ENCODE results near the gene COL23A1. TPM values are rescaled to one million over a fixed set of nuclear protein-coding genes. Genes with fewer than 3 reads are reported as not detected.

Gene COL23A1
- total RNA-seq, 1 experiment from 2014 or later, result not detected

DNA sequence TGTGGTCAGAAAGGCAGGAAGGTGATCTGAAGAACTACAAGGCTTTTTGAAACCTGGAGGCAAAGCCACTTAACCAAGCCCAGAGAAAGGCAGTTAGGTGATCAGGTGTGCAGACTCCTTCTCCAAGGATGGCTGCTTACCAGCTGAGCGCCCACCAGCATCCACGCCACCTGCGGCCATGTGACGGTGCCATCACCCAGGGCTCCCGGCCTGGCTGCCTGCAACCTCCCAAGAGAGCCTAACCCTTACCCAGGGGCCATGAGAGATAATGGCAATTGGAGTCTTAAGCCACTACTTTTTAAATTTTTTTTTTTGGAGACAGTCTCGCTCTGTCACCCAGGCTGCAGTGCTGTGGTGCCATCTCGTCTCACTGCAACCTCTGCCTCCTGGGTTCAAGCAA, 324.4 kb downstream of the COL23A1 start:
- Histone ChIP-seq H4K20me1 (ENCODE audit: low read length) (no peaks in the 10 kb centered on the region), H3K9me3 (ENCODE audit: low read length) (no peaks in the 10 kb centered on the region), H2AFZ (ENCODE audit: low read length) (no peak overlapping the region), H3F3A (ENCODE audit: low read length, unreplicated experiment) (no peaks in the 10 kb centered on the region), H3K27ac (ENCODE audit: low read length) (no peak overlapping the region), H3K4me1 (ENCODE audit: insufficient read depth, low read length) (no peaks in the 10 kb centered on the region), H3K9ac (ENCODE audit: low read length) (no peak overlapping the region), H3K4me3 (ENCODE audit: low read length) (no peak overlapping the region), H3K4me2 (ENCODE audit: low read length) (no peak overlapping the region), H3K27me3 (ENCODE audit: low read length) (no peaks in the 10 kb centered on the region), H3K36me3 (ENCODE audit: low read depth, low read length) (no peaks in the 10 kb centered on the region), H3K79me2 (ENCODE audit: low read length) (no peaks in the 10 kb centered on the region), H3K9me2 (replicated peaks; ENCODE audit: low read length) (no peaks in the 10 kb centered on the region)
- CTCF ChIA-PET, result no interaction called here
- BruUV-seq (replicated peaks), result no TSS peak
- ATAC-seq (no peak), DNase-seq (no peak)
- POLR2A ChIA-PET (ENCODE audit: unreplicated experiment), result no interaction called here
- TF ChIP-seq, protein P1, sequence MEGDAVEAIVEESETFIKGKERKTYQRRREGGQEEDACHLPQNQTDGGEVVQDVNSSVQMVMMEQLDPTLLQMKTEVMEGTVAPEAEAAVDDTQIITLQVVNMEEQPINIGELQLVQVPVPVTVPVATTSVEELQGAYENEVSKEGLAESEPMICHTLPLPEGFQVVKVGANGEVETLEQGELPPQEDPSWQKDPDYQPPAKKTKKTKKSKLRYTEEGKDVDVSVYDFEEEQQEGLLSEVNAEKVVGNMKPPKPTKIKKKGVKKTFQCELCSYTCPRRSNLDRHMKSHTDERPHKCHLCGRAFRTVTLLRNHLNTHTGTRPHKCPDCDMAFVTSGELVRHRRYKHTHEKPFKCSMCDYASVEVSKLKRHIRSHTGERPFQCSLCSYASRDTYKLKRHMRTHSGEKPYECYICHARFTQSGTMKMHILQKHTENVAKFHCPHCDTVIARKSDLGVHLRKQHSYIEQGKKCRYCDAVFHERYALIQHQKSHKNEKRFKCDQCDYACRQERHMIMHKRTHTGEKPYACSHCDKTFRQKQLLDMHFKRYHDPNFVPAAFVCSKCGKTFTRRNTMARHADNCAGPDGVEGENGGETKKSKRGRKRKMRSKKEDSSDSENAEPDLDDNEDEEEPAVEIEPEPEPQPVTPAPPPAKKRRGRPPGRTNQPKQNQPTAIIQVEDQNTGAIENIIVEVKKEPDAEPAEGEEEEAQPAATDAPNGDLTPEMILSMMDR (conservative IDR thresholded peaks at IDR 0.05; ENCODE audit: low read depth, low read length), result no peak
- TF ChIP-seq EZH2 (IDR thresholded peaks at IDR 0.05; ENCODE audit: low read length, unreplicated experiment) (no peak), EZH2phosphoT487 (IDR thresholded peaks at IDR 0.05; ENCODE audit: borderline replicate concordance, low read length) (no peak)
- intact Hi-C loops (cut with micrococcal nuclease), result no loop called here

DNA sequence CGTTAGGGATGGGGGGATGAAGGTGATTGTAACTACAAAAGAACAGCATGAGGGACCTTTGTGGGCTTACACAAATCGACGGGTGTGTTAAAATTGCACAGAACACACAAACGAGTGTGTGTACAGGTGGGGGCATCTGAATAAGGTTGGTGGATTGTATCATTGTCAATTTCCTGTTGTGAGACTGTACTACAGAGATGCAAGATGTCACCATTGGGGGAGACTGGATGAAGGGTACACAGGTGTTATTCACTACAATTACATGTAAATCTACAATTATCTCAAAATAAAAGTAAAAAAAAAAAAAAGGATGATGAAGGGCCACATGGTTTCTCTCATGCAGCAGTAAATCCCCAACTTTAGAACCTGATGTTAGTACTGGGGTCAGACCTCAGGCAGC, 326.1 kb downstream of the COL23A1 start:
- BruUV-seq (replicated peaks), result no TSS peak
- TF ChIP-seq, protein P1 (conservative IDR thresholded peaks at IDR 0.05; ENCODE audit: low read depth, low read length), result no peak
- TF ChIP-seq EZH2phosphoT487 (IDR thresholded peaks at IDR 0.05; ENCODE audit: borderline replicate concordance, low read length) (no peak), EZH2 (IDR thresholded peaks at IDR 0.05; ENCODE audit: low read length, unreplicated experiment) (no peak)
- Histone ChIP-seq H2AFZ (ENCODE audit: low read length) (no peak overlapping the region), H3K9me2 (replicated peaks; ENCODE audit: low read length) (no peaks in the 10 kb centered on the region), H3F3A (ENCODE audit: low read length, unreplicated experiment) (no peaks in the 10 kb centered on the region), H3K4me1 (ENCODE audit: insufficient read depth, low read length) (no peaks in the 10 kb centered on the region), H3K9me3 (ENCODE audit: low read length) (no peaks in the 10 kb centered on the region), H3K4me3 (ENCODE audit: low read length) (no peak overlapping the region), H3K27me3 (ENCODE audit: low read length) (no peaks in the 10 kb centered on the region), H3K9ac (ENCODE audit: low read length) (no peak overlapping the region), H3K79me2 (ENCODE audit: low read length) (no peaks in the 10 kb centered on the region), H4K20me1 (ENCODE audit: low read length) (no peaks in the 10 kb centered on the region), H3K27ac (ENCODE audit: low read length) (no peak overlapping the region), H3K36me3 (ENCODE audit: low read depth, low read length) (no peaks in the 10 kb centered on the region), H3K4me2 (ENCODE audit: low read length) (no peak overlapping the region)
- intact Hi-C loops (cut with micrococcal nuclease), result no loop called here
- POLR2A ChIA-PET (ENCODE audit: unreplicated experiment), result no interaction called here
- DNase-seq (no peak), ATAC-seq (no peak)
- CTCF ChIA-PET, result no interaction called here

DNA sequence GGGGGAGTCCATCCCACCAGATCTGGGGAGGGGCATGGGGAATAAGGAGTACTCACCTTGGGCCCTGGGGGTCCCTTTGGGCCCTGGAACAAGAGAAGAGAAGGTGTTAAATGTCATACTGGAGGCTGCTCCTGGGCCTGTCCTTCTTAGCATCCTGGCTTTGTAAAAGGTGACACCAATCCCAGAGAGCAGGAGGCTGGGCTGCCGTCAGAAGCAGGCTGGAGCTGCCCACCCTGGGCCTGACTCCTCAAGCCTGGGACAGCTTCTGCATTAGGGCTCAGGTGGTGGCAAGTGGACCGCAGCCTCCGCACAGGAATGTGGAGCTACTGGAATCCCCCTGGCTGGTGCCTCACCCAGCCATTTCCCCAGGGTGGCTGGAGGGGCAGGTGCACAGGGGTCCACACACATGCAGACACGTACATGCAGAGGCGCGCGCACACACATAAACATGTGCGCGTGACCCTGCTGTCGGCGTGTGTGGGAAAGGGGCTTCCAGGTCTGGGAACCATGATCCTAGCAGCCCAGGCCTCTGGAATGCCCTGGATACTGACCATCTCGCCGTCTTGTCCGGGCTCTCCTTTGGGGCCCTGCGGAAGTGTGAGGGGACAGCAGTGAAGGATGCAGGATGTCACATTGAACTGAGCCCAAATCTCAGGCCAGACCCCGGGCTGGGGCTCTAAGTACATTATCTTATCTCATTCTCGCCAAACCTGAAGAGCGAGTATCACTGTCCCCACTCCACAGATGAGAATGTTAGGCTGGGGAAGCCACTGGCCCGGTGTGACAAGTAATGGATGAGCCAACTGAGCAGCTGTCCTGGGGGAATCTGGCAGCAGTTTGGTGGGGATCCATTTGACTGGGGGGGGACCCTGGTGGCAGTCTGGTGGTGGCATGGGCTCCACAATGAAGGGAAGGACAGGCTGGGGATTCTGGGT, 328.3 kb downstream of the COL23A1 start:
- POLR2A ChIA-PET (ENCODE audit: unreplicated experiment), result no interaction called here
- no peaks in the 10 kb centered on the region for H3K9me2 ChIP-seq (replicated peaks; ENCODE audit: low read length)
- no peaks in the 10 kb centered on the region for H3K4me1 ChIP-seq (ENCODE audit: insufficient read depth, low read length)
- H3K9me3 ChIP-seq (ENCODE audit: low read length), result no peaks in the 10 kb centered on the region
- no TSS peak for BruUV-seq (replicated peaks)
- H3K9ac ChIP-seq (ENCODE audit: low read length), result no peak overlapping the region
- intact Hi-C loops (cut with micrococcal nuclease), result no loop called here
- H3K36me3 ChIP-seq (ENCODE audit: low read depth, low read length), result no peaks in the 10 kb centered on the region
- no peak overlapping the region for H3K4me2 ChIP-seq (ENCODE audit: low read length)
- no peaks in the 10 kb centered on the region for H4K20me1 ChIP-seq (ENCODE audit: low read length)
- no peak for DNase-seq
- H3K27me3 ChIP-seq (ENCODE audit: low read length), result no peaks in the 10 kb centered on the region
- no peak for ATAC-seq
- no peaks in the 10 kb centered on the region for H3F3A ChIP-seq (ENCODE audit: low read length, unreplicated experiment)
- CTCF ChIA-PET, result no interaction called here
- no peak overlapping the region for H3K4me3 ChIP-seq (ENCODE audit: low read length)
- no peak for TF ChIP-seq EZH2 (IDR thresholded peaks at IDR 0.05; ENCODE audit: low read length, unreplicated experiment)
- no peak for TF ChIP-seq EZH2phosphoT487 (IDR thresholded peaks at IDR 0.05; ENCODE audit: borderline replicate concordance, low read length)
- TF ChIP-seq, protein P1 (conservative IDR thresholded peaks at IDR 0.05; ENCODE audit: low read depth, low read length), result no peak
- H2AFZ ChIP-seq (ENCODE audit: low read length), result no peak overlapping the region
- no peaks in the 10 kb centered on the region for H3K79me2 ChIP-seq (ENCODE audit: low read length)
- no peak overlapping the region for H3K27ac ChIP-seq (ENCODE audit: low read length)

All from PC-3 (cell line).